Activated CD4-positive, alpha-beta T cell treated with anti-CD3 and anti-CD28 coated beads, Interleukin-2, amount 50 U/mL, for 4 hours (primary cell): ENCODE data around the gene FATE1.
A peak's percentile ranks its signal among the peaks of the same experiment; 100 is the strongest.
"Not testable (repeated sequence)": the region's sequence is repeated elsewhere in the genome, so short reads cannot be mapped to it uniquely, and the experiment has no call there.

Experiments used
- DNase-seq, 2 experiments: peaks; one replicate each; pipeline ENCODE4 v3.0.0-alpha.2; 2020

The FATE1 gene, protein sequence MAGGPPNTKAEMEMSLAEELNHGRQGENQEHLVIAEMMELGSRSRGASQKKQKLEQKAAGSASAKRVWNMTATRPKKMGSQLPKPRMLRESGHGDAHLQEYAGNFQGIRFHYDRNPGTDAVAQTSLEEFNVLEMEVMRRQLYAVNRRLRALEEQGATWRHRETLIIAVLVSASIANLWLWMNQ

GRCh38 chrX:151715752-151716151 lies at the start of gene FATE1:
Gene FATE1 (plus strand): TSS chrX:151716035. CDS start chrX:151716120, 85 bp downstream.
- DNase-seq = no peak

GRCh38 chrX:151675121-151675746 lies 40.6 kb upstream of the FATE1 start:
- DNase-seq = no peak

GRCh38 chrX:151676196-151676595 lies 39.6 kb upstream of the FATE1 start:
- DNase-seq = no peak

GRCh38 chrX:151679798-151680402 lies 35.9 kb upstream of the FATE1 start:
- no peak for DNase-seq

DNA sequence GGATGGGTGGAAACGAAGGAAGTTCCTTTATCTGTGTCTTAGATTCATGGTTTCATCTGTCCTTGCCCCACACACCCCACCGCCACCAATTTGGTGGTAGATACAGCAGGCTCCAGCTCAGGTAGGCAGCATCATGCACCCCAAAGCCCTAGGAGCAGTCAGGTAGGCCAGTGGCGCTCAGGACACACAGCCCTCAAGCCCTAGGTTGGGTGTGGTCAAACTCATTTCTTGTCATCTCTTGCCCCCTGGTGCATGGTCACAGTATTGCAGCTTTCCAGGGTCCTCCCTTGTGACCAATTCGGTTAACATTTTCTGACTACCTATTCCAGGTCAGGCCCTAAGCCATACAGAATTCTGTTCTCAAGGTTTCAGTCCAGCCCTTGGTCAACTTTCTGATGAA lies 35.0 kb upstream of the FATE1 start:
- DNase-seq = peak; percentile 38 to 51

DNA sequence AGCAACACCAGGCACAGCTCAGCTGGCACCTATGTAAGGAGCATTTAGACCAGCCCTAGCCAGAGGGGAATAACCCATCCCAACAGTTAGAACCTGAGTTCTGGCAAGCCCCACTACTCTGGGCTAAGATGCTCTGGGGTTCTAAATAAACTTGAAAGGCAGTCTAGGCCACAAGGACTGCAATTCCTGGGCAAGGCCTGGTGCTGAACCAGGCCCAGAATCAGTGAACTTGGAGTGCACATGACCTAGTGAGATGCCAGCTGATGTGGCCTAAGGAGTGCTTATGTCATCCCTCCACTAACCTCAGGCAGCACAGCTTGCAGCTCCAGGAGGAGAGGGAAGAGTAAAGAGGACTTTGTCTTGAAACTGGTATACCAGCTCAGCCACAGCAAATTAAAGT lies 28.2 kb upstream of the FATE1 start:
- DNase-seq = no peak

- no peak for DNase-seq
Measured at GRCh38 chrX:151688695-151689094, 27.1 kb upstream of the FATE1 start.

GRCh38 chrX:151692825-151693224 lies 23.0 kb upstream of the FATE1 start:
- DNase-seq = no peak

GRCh38 chrX:151694121-151694520 lies 21.7 kb upstream of the FATE1 start:
- DNase-seq = no peak

DNA sequence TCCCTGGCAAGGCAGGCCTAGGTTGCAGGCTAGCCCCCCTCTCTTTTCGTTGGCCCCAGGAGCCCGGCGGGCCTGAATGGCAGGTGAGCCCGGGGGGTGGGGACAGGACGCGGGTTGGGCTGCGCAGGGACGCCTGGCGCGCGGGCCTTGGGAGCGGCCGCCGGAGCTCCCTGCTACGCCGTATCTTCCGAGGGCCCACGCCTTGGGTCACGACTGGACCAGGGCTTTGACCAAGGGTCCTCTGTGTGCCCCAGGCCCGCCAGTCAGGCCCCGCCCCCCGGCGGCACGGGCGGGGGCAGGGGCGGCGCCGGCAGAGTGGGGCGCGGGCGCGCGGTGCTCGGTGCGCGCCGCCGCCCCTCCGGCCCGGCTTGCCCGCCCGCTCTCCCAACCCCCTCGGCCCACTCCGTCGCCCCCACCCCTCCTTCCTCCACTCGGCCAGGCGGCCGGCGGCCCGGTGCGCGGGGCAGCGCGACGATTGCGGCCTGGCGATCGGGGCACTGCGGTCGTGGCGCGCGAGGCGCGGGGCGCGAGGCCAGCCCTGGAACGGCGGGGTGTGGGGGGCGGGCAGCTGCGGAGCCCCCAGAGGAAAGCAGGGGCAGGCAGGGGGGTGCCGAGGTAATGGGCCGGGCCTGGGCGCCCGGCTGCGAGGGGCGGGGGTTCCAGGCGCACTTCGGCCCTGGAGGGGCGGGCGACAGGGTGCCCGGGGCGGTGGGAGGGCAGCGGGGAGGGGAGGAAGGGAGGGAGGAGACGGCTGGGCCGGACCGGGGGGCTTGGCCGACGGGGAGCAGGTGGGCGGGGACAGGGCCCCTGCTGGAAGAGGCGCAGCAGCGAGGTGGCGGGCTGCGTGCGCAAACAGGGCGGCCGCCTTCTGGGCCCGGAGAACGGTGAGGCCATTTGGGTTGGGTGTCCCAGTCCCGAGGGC lies 20.9 kb upstream of the FATE1 start, which contains the start of gene PRRG3:
Gene PRRG3 (plus strand): TSS at position 798 of the 922 bp plus-strand sequence. CDS start 3,357 bp downstream, outside the sequence.
- no peak for DNase-seq

- no peak for DNase-seq
Measured at GRCh38 chrX:151695583-151696340, 20.1 kb upstream of the FATE1 start.

- DNase-seq = not testable (repeated sequence)
Measured at GRCh38 chrX:151697082-151697481, 18.8 kb upstream of the FATE1 start.

DNA sequence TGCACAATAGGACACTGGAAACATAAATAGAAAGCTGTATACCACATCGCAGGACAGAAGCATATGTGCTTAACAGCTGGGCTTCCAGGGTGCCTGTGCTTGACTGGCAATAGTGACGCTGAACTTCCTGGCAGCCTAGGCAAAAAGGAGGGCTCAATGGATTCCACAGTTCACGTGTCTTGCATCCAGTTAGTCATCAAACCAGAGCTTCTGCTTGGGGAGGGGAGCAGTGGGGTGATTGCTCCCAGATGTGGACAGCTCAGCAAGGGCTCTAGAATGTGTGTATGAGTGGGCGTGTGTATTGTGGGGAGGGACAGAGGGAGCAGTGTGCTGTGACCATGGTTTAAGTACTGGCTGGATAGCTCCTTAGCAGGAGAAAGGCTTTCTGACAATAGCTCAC lies 18.3 kb upstream of the FATE1 start:
- no peak for DNase-seq

- DNase-seq = no peak
Measured at GRCh38 chrX:151698485-151698884, 17.4 kb upstream of the FATE1 start.

DNA sequence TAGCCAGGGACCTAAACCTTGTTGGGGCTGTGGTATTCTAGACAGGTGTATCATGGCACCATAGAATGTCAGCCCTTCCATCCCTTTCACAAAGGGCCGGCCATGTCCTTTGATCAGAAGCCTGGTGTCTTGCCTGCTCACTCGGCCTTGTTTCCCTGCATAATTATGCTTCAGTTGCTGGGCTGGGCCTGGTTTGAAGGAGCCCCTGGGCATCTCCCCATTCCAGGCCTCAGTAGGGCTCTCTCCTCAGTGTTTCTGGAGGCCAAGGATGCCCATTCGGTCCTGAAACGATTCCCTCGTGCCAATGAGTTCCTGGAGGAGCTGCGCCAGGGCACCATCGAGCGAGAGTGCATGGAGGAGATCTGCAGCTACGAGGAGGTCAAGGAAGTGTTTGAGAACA lies 16.1 kb upstream of the FATE1 start:
- DNase-seq = no peak

DNA sequence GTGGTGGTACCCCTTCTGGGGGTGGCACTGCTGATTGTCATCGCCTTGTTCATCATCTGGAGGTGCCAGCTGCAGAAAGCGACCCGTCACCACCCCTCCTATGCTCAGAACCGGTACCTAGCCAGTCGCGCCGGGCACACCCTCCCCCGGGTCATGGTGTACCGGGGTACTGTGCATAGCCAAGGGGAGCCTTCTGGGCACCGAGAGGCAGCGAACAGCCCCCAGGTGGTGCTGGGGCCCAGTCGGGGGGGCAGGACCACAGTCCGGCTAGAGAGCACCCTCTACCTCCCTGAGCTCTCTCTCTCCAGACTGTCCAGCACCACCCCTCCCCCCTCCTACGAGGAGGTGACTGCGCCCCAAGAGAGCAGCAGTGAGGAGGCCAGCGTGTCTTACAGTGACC lies 15.3 kb upstream of the FATE1 start:
- no peak for DNase-seq

GRCh38 chrX:151701071-151701470 lies 14.8 kb upstream of the FATE1 start:
- DNase-seq = no peak

DNA sequence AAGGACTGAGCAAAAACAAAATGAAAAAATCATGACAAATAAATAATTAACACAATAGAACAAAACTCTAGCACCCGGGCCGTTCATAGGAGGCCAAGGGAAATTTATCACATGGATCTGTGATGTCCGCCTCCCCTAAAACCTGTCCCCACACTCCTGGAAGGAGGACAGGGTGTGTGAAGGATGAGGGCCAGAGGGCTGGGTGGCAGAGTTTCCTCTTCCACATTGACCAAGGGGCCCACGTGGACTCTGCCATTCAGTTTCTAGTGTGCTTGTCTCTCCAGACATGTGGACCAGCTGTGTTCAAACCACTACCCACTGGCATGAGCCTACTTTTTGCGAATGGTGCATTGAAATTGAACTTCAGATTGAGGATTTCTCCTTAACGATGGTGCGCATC lies 14.3 kb upstream of the FATE1 start:
- DNase-seq = no peak

GRCh38 chrX:151702026-151702714 lies 13.7 kb upstream of the FATE1 start:
- DNase-seq = no peak

DNA sequence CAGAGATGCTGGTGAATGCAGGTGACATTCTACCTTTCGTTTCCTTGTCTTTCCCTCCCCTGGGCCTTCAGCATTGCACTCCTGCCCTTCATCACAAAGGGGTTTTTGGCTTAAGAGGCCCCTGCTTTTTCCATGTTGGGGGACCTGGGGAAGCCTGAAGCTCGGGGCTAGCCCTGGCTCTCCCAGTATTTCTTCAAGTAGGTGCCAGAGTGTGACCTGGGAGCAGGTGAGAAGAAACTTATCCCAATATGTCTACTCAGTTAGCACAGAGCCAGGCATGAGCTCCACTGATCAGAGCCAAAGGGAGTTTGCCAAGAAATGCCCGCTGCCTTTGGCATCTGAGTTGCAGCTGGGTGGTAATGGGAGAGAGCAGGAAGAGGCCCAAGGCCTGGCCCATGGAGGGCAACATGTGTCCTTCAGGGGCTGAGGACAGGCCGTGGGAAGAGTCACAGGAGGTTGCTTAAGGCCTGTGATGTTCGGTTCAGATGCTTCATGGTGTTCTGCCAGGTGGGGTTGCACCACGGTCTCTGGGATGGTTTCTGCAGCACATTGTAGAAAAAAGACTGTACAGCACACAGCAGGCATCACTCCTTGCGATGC lies 13.0 kb upstream of the FATE1 start:
- DNase-seq = no peak

GRCh38 chrX:151703487-151703886 lies 12.3 kb upstream of the FATE1 start:
- no peak for DNase-seq
